Liver (tissue), 9 donors: ENCODE results near the gene TSPEAR. TPM values are rescaled to one million over a fixed set of nuclear protein-coding genes. Genes with fewer than 3 reads are reported as not detected.

Source experiments
- DNase-seq: peaks from one replicate; pipeline ENCODE4 v3.0.0-alpha.2; 2017; ENCODE audit warnings: low spot score
- H3K27ac ChIP-seq, 2 donors: one replicate each; pipeline ENCODE4 v1.7.0; 2013; ENCODE audit warnings: inconsistent platforms in 2 of 2, low read length in 2 of 2, control low read depth in 1 of 2, low read depth in 1 of 2, mild to moderate bottlenecking in 1 of 2
- H3K27me3 ChIP-seq, 4 donors: one replicate each; pipeline versions ENCODE4 v1.6.1 to v1.7.0; 2013; ENCODE audit warnings: low read length in 3 of 4, inconsistent platforms in 1 of 4, mild to moderate bottlenecking in 1 of 4, moderate library complexity in 1 of 4; ENCODE audit not compliant: control insufficient read depth in 4 of 4, insufficient read depth in 4 of 4
- H3K36me3 ChIP-seq, 4 donors: one replicate each; pipeline versions ENCODE4 v1.6.1 to v1.7.0; 2013; ENCODE audit warnings: low read length in 3 of 4, mild to moderate bottlenecking in 3 of 4, low read depth in 1 of 4, moderate library complexity in 1 of 4; ENCODE audit not compliant: control insufficient read depth in 4 of 4, insufficient read depth in 3 of 4
- H3K4me1 ChIP-seq, 4 donors: one replicate each; pipeline versions ENCODE4 v1.6.1 to v1.7.0; 2013; ENCODE audit warnings: low read length in 3 of 4, mild to moderate bottlenecking in 3 of 4, moderate library complexity in 1 of 4; ENCODE audit not compliant: control insufficient read depth in 4 of 4, insufficient read depth in 4 of 4
- H3K4me3 ChIP-seq, 3 donors: one replicate each; pipeline versions ENCODE4 v1.6.1 to v1.7.0; 2013; ENCODE audit warnings: low read length in 3 of 3, control low read depth in 1 of 3, low read depth in 1 of 3, mild to moderate bottlenecking in 1 of 3
- H3K9ac ChIP-seq, 2 donors: one replicate each; pipeline ENCODE4 v1.7.0; 2013; ENCODE audit warnings: low read length in 2 of 2, mild to moderate bottlenecking in 2 of 2, moderate library complexity in 2 of 2, control low read depth in 1 of 2, low read depth in 1 of 2
- H3K9me3 ChIP-seq, 4 donors: one replicate each; pipeline versions ENCODE4 v1.6.1 to v1.7.0; 2013; ENCODE audit warnings: low read length in 3 of 4; ENCODE audit not compliant: control insufficient read depth in 4 of 4
- FOXA1 ChIP-seq: IDR thresholded peaks from 2 replicates; pipeline ENCODE4 v1.6.1; 2016; ENCODE audit warnings: antibody characterized with exemption
- FOXA2 ChIP-seq: IDR thresholded peaks from 2 replicates; pipeline ENCODE4 v1.6.1; 2016; ENCODE audit warnings: antibody characterized with exemption
- HNF4A ChIP-seq, 2 donors: conservative IDR thresholded peaks; 2 replicates each; pipeline ENCODE4 v1.6.1; 2016; ENCODE audit warnings: antibody characterized with exemption in 2 of 2, mild to moderate bottlenecking in 2 of 2
- JUND ChIP-seq, 2 donors: IDR thresholded peaks; 2 replicates each; pipeline ENCODE4 v1.6.1; 2016; ENCODE audit warnings: antibody characterized with exemption in 2 of 2
- NR2F2 ChIP-seq: IDR thresholded peaks from 2 replicates; pipeline ENCODE4 v1.6.1; 2016; ENCODE audit warnings: antibody characterized with exemption
- RAD21 ChIP-seq, 2 donors: IDR thresholded peaks; 2 replicates each; pipeline ENCODE4 v1.6.1; 2016; ENCODE audit warnings: antibody characterized with exemption in 2 of 2, mild to moderate bottlenecking in 2 of 2
- RXRA ChIP-seq, 2 donors: IDR thresholded peaks; 2 replicates each; pipeline ENCODE4 v1.6.1; 2017 to 2018; ENCODE audit warnings: antibody characterized with exemption in 2 of 2, mild to moderate bottlenecking in 1 of 2
- SP1 ChIP-seq: IDR thresholded peaks from 2 replicates; pipeline ENCODE4 v1.6.1; 2018; ENCODE audit warnings: antibody characterized with exemption, mild to moderate bottlenecking
- TAF1 ChIP-seq: conservative IDR thresholded peaks from 2 replicates; pipeline ENCODE4 v1.6.1; 2016; ENCODE audit warnings: antibody characterized with exemption, mild to moderate bottlenecking
- YY1 ChIP-seq: IDR thresholded peaks from 2 replicates; pipeline ENCODE4 v1.6.1; 2016; ENCODE audit warnings: antibody characterized with exemption, mild to moderate bottlenecking
- WGBS: extraction: QIAGEN DNeasy Blood & Tissue Kit; methylation state at CpG from one replicate; pipeline ENCODE4 v1.1.7; 2013; 5-methylcytosine and 5-hydroxymethylcytosine counted together
- polyA plus RNA-seq, 2 donors: library from polyadenylated mRNA; stranded (reverse) in 1 of 2; unstranded in 1 of 2; fragments of 200-250 nt in 1 of 2; fragments of >200 nt in 1 of 2; fragmentation: Nextera tagmentation in 1 of 2; extraction: Ambion mirVana in 1 of 2; gene quantifications; one replicate each; pipeline versions ENCODE4 v1.2.1 to v1.2.3, GENCODE V29; 2013 to 2015
- total RNA-seq, 2 donors: library from RNA; depleted of rRNA; stranded (reverse); fragments of >200 nt; gene quantifications; one replicate each; pipeline ENCODE4 v1.2.3, GENCODE V29; 2014
- TF ChIP-seq, protein P1 (sequence below): fragments of 150-350 bp; IDR thresholded peaks from 2 replicates; pipeline ENCODE4 v1.5.1; 2017; ENCODE audit warnings: improper control_type of control experiment, low read depth, low read length; ENCODE audit not compliant: missing input control
- TF ChIP-seq, protein P2 (sequence below): IDR thresholded peaks from 2 replicates; pipeline ENCODE4 v1.6.1; 2016; ENCODE audit warnings: antibody characterized with exemption, mild to moderate bottlenecking
- TF ChIP-seq, protein P3 (sequence below): IDR thresholded peaks from 2 replicates; pipeline ENCODE4 v1.6.1; 2016; ENCODE audit warnings: antibody characterized with exemption
- donor health status: healthy.
- donor health status: healthy.
- donor health status: healthy.
- donor health status: healthy.
- donor health status: healthy.

TSPEAR gene
- total and polyA plus RNA-seq, 4 donors, result under 0.01 to 0.14 (median 0.01) TPM; not detected in 1

DNA sequence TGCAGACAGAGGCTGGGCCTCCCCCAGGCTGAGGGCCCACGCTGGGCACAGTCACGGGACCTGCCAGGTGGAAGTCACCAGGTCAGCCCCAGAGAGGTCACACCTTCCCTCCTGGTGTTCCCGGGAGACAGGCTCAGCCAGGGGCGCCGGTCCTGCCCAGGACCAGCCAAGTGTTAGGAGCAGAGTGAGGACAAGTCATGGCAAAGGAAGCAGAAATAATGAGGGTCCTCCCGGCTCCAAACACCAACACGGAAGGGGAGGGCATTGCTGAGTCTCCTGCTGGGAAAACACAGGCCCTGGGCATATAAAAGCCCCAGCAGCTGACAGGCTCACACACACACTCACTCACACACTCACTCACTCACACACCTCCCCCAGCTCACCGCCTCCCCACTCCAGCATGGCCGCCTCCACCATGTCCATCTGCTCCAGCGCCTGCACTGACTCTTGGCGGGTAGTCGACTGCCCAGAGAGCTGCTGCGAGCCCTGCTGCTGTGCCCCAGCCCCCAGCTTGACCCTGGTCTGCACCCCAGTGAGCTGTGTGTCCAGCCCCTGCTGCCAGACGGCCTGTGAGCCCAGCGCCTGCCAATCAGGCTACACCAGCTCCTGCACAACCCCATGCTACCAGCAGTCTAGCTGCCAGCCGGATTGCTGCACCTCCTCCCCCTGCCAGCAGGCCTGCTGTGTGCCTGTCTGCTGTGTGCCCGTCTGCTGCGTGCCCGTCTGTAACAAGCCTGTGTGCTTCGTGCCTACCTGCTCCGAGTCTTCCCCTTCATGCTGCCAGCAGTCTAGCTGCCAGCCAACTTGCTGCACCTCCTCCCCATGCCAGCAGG is 74.1 kb downstream of the TSPEAR start, which contains the start of gene KRTAP10-10:
Gene KRTAP10-10 (plus strand): TSS at position 339 of the 833 bp plus-strand sequence. CDS start 62 bp downstream, at position 401.
- Histone ChIP-seq H3K4me3 (no peak within 1 kb of the TSS), H3K9ac (no peak within 1 kb of the TSS), H3K27me3 (peaks cover 0 to 3% (median 0%) of the 10 kb centered on the region in 4 donors), H3K36me3 (no peaks in the 10 kb centered on the region), H3K4me1 (no peaks in the 10 kb centered on the region), H3K27ac (no peak within 1 kb of the TSS), H3K9me3 (peaks cover 0 to 3% (median 2%) of the 10 kb centered on the region in 4 donors)
- 60% methylated on average over 21 of the region's 21 CpGs for WGBS
- no peak for DNase-seq
- TF ChIP-seq YY1, result no peak
- no peak for TF ChIP-seq HNF4A (conservative IDR thresholded peaks at IDR 0.05)
- TF ChIP-seq, protein P1, sequence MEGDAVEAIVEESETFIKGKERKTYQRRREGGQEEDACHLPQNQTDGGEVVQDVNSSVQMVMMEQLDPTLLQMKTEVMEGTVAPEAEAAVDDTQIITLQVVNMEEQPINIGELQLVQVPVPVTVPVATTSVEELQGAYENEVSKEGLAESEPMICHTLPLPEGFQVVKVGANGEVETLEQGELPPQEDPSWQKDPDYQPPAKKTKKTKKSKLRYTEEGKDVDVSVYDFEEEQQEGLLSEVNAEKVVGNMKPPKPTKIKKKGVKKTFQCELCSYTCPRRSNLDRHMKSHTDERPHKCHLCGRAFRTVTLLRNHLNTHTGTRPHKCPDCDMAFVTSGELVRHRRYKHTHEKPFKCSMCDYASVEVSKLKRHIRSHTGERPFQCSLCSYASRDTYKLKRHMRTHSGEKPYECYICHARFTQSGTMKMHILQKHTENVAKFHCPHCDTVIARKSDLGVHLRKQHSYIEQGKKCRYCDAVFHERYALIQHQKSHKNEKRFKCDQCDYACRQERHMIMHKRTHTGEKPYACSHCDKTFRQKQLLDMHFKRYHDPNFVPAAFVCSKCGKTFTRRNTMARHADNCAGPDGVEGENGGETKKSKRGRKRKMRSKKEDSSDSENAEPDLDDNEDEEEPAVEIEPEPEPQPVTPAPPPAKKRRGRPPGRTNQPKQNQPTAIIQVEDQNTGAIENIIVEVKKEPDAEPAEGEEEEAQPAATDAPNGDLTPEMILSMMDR, result no peak
- no peak for TF ChIP-seq RXRA (IDR thresholded peaks at IDR 0.05)
- TF ChIP-seq, protein P2, sequence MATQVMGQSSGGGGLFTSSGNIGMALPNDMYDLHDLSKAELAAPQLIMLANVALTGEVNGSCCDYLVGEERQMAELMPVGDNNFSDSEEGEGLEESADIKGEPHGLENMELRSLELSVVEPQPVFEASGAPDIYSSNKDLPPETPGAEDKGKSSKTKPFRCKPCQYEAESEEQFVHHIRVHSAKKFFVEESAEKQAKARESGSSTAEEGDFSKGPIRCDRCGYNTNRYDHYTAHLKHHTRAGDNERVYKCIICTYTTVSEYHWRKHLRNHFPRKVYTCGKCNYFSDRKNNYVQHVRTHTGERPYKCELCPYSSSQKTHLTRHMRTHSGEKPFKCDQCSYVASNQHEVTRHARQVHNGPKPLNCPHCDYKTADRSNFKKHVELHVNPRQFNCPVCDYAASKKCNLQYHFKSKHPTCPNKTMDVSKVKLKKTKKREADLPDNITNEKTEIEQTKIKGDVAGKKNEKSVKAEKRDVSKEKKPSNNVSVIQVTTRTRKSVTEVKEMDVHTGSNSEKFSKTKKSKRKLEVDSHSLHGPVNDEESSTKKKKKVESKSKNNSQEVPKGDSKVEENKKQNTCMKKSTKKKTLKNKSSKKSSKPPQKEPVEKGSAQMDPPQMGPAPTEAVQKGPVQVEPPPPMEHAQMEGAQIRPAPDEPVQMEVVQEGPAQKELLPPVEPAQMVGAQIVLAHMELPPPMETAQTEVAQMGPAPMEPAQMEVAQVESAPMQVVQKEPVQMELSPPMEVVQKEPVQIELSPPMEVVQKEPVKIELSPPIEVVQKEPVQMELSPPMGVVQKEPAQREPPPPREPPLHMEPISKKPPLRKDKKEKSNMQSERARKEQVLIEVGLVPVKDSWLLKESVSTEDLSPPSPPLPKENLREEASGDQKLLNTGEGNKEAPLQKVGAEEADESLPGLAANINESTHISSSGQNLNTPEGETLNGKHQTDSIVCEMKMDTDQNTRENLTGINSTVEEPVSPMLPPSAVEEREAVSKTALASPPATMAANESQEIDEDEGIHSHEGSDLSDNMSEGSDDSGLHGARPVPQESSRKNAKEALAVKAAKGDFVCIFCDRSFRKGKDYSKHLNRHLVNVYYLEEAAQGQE, result no peak
- no peak for TF ChIP-seq FOXA1
- TF ChIP-seq SP1, result no peak
- TF ChIP-seq NR2F2, result no peak
- no peak for TF ChIP-seq JUND (IDR thresholded peaks at IDR 0.05)

DNA sequence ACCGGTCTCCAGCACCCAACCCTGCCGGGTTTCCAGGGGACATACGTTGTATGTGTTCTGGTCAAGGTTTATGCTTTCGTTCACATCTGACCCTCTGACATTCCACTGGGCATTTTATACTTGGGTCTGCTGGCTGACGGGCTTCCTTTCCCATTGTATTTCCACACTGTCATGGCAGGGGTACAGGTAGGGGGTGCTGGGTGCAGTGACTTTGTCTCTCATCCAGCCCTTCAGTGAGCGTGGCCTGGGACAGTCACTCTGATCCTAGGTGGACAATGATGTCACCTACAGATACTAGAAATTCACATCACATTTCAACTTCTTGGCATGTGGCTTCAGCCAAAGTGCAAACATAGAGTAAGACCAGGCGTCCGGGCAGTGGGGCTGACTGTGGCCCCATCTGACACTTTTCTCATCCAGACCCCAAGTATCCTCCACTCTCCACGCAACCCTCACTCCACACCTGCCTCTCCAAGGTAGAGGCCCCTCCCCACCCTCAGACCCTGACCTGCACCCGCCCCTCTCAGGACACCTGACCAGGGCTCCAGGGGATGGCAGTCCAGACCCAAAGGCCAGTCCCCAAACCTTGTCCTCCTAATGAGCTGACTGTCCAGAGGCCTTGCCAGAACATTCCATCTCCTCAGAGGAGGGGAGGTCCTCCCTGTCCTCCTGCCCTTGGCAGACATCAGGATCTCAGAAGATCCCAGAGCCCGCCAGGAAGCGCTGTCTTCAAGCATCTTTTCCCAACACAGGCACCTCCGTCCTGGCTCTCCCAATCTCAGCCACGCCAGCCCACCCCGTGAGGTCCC is 75.0 kb downstream of the TSPEAR start:
- Histone ChIP-seq H3K27me3 (peaks cover 0 to 3% (median 0%) of the 10 kb centered on the region in 4 donors), H3K27ac (no peak overlapping the region), H3K4me1 (no peaks in the 10 kb centered on the region), H3K9me3 (peaks cover 0 to 9% (median 3%) of the 10 kb centered on the region in 4 donors), H3K4me3 (no peak overlapping the region), H3K36me3 (no peaks in the 10 kb centered on the region), H3K9ac (no peak overlapping the region)
- TF ChIP-seq HNF4A (conservative IDR thresholded peaks at IDR 0.05) (no peak), FOXA2 (no peak), RAD21 (IDR thresholded peaks at IDR 0.05) (no peak), TAF1 (no peak)
- TF ChIP-seq, protein P3, sequence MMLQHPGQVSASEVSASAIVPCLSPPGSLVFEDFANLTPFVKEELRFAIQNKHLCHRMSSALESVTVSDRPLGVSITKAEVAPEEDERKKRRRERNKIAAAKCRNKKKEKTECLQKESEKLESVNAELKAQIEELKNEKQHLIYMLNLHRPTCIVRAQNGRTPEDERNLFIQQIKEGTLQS, result no peak
- no peak for DNase-seq
- WGBS, result 80% methylated on average over 15 of the region's 15 CpGs
